ENCODE data around the gene SMPD4. TPM values are rescaled to one million over a fixed set of nuclear protein-coding genes. Genes with fewer than 3 reads are reported as not detected.
"Not testable (repeated sequence)": the region's sequence is repeated elsewhere in the genome, so short reads cannot be mapped to it uniquely, and the experiment has no call there.

Gene SMPD4
- total RNA-seq, 6 donors from 2014 or later = 33.3 to 109 (median 44.6) TPM

DNA sequence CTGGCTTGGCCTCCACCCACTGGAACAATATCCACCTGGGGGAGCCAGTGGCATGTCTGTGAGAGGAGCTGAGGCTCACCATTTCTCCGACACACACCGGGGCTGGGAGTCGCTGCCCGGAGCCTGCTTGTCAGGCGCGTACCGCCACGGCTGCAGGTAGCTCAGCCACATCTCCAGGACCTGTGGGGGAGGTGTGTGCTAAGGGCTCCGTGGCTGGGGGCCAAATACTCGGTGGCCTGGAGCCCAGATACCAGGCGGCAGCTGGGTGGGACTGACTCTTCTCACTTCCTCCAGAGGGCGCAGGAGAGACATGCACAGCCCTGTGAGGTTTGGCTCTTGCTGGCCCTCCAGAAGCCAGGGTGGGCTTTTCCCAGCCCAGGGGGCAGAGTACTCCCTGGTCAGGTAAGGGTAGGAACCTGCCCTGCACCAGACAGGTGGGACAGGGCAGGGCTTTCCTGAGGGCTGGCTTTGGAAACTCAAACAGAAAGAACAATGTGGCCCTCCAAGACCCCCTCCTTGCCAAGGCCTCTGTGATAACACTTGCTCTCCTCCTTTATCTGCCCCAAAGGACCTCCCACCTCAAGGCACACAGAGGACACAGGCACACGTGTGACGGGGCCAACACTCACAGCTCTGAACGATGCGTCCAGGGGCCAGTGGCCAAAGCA lies 25.3 kb downstream of the SMPD4 start:
- peaks cover 0 to 75% (median 45%) of the 10 kb centered on the region in 4 donors for H3K36me3 ChIP-seq
- H3K9me3 ChIP-seq, H3K27me3 ChIP-seq, H3K4me1 ChIP-seq, H3K4me3 ChIP-seq, H3K27ac ChIP-seq: not testable (repeated sequence)
- TF ChIP-seq, protein P1, sequence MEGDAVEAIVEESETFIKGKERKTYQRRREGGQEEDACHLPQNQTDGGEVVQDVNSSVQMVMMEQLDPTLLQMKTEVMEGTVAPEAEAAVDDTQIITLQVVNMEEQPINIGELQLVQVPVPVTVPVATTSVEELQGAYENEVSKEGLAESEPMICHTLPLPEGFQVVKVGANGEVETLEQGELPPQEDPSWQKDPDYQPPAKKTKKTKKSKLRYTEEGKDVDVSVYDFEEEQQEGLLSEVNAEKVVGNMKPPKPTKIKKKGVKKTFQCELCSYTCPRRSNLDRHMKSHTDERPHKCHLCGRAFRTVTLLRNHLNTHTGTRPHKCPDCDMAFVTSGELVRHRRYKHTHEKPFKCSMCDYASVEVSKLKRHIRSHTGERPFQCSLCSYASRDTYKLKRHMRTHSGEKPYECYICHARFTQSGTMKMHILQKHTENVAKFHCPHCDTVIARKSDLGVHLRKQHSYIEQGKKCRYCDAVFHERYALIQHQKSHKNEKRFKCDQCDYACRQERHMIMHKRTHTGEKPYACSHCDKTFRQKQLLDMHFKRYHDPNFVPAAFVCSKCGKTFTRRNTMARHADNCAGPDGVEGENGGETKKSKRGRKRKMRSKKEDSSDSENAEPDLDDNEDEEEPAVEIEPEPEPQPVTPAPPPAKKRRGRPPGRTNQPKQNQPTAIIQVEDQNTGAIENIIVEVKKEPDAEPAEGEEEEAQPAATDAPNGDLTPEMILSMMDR (IDR thresholded peaks at IDR 0.05) = peak in 5 of 6 experiments; percentile 18 to 59 (median 47)
- WGBS, 2 donors = 33 to 52% methylated on average over 1 to 7 of the region's 16 CpGs
- ATAC-seq (ENCODE audit: low FRiP score in 2 of 2) (peak; percentile 50 to 79), DNase-seq (peak; percentile 84 to 85)

DNA sequence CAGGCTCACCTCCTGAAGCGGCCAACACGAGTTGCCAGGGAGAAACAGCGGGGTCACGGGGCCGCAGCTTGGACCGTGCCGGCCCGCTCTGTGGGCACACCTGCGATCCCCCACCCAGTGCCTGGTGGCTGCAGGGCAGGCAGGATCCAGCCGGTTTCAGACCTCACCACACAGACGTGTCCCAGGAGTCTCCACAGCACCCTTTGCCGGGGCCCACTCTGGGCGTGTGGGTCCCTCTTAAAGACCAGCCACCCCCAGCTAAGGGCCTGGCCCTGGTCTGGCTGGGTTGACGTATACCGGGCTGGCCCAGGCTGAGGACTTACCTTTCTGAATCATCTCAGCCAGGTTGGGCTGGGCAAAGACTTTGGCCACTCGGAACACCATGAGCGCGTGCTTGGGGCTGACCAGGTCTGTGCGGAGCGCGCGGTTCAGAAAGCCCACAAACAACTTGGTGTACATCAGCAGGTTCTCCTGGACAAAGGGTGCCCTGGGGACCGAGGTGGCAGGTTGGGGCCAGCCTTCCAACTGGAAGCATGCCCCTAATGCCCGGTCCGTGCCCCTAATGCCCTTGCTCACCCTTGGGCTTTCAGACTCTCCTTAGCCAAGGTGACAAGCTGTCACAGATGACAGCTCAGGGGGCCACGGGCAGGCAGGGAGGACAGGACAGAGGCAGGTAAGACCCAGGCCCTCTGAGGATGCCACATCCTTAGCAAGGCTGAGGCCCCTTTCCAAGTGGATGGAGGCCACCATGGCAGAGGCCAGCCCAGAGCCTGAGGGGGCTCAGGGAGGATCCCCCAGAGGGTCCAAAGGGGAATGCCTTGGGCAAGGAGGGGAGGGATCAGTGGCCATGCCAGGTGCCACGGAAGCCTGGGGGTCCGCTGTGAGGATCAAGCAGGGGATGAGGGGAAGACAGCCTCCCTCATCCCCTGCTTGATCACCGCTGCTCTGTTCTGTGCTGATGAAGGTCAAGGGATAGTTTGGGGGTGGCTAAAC lies 26.3 kb downstream of the SMPD4 start:
- Histone ChIP-seq H3K9me3 (no peaks in the 10 kb centered on the region), H3K36me3 (peaks cover 0 to 72% (median 41%) of the 10 kb centered on the region in 4 donors), H3K27ac (no peak overlapping the region), H3K27me3 (no peaks in the 10 kb centered on the region), H3K4me1 (no peaks in the 10 kb centered on the region), H3K4me3 (no peak overlapping the region)
- 95 to 100% methylated on average over 9 to 28 of the region's 29 CpGs for WGBS, 2 donors
- ATAC-seq (ENCODE audit: low FRiP score in 2 of 2) = no peak
- TF ChIP-seq POLR2A (IDR thresholded peaks at IDR 0.05) = no peak
- TF ChIP-seq EP300 (IDR thresholded peaks at IDR 0.05) = no peak
- peak in 1 of 2 donors; percentile 78 for DNase-seq

DNA sequence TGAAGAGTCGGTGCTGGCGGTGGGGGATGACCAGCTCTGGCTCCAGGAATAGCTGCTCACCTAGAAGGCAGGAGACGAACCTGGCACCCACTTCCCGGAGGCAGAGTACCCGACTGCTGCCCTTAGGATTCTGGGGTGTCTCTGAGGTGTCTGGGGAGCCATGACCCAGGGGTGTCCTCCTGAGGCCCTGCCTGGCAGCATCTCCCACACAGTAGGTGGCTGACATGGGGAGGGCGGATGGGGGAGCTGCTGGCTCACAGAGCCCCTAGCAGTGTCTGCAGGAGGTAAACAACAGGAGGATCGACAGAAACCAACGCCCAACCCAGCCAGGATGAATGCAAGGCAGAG lies 27.0 kb downstream of the SMPD4 start:
- not testable (repeated sequence) for H3K4me3 ChIP-seq; H3K4me1 ChIP-seq; H3K27me3 ChIP-seq; ATAC-seq (ENCODE audit: low FRiP score in 2 of 2); H3K9me3 ChIP-seq; H3K27ac ChIP-seq
- H3K36me3 ChIP-seq = peaks cover 0 to 65% (median 38%) of the 10 kb centered on the region in 4 donors
- DNase-seq = peak in 1 of 2 donors; percentile 37
- WGBS, 2 donors = 89% methylated on average over 6 of the region's 8 CpGs; no CpG with 5 or more reads in 1 of the 2 donors

DNA sequence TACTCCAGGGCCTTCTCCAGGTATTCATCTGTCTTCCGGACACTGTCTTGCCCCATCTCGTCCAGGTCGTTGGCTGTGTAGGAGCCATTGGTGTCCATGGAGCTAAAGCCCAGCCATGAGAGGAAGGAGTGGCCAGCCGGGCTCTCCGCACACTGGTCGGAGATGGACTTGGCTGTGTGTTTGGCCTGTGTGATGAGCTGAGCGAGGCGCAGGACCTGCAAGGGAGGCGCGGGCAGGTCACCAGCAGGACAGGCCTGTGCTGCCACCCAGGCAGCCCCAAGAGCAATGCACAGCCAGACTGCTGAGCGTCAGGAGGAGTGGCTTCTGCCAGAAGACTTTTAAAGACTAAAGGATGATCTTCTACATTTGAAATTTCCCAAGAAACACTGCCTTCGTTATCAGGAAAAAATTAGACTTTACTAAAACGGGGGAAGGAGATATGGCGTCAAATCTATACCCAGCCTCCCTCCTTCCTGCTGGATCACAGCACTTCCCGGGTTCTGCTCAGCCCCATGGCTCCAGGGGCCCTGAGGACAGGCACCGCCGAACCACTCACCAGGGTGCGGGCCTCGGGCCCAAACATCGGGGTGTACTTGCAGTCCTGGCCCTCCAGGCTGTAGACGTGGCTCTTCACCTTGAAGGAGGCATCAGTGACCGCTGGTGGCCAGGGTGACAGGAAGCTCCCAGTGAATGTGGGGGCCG lies 27.5 kb downstream of the SMPD4 start:
- peak in 1 of 2 donors; percentile 64 for DNase-seq
- H3K4me1 ChIP-seq; H3K4me3 ChIP-seq; H3K27me3 ChIP-seq; H3K9me3 ChIP-seq; H3K27ac ChIP-seq; ATAC-seq (ENCODE audit: low FRiP score in 2 of 2): not testable (repeated sequence)
- peaks cover 0 to 60% (median 36%) of the 10 kb centered on the region in 4 donors for H3K36me3 ChIP-seq
- 95 to 97% methylated on average over 14 to 18 of the region's 23 CpGs for WGBS, 2 donors

DNA sequence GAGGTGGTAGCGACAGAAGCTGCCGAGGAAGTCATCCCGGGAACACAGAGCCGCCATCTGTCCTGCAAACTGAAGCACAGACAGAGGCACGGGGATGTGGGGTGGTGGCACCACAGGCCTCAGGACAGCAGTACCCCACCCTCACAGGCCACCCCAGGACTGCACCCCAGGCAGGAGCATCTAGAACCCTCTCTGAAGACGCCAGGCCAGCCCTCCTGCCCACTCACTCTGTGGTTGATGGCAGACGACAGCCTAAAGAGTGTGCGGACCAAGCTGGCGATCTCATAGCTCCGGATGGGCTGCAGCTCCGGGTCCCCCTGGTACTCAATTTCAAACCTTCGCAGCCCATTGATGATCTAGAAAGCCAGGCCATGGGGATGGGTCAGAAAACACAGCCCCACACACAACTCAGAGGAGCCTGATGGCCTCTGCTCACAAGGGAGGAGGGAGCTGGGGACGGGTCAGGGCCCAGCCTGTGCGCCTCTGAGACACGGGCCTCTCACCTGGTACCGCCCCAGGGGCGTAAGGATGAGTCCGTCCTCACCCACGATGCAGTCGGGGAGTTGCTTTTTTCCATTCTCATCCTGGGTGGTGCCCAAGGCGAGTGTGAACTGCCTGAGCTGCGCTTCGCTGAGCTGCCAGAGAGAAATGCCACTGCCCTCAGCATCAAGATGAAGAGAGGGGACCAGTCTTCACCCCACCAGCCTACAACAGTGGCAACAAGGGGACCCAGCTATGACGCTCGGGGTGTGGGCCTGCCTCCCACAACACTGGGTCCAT lies 28.4 kb downstream of the SMPD4 start:
- DNase-seq (peak in 1 of 2 donors; percentile 52), ATAC-seq (ENCODE audit: low FRiP score in 2 of 2) (no peak)
- H3K4me1 ChIP-seq = no peaks in the 10 kb centered on the region
- H3K27me3 ChIP-seq = no peaks in the 10 kb centered on the region
- peaks cover 0 to 52% (median 32%) of the 10 kb centered on the region in 4 donors for H3K36me3 ChIP-seq
- H3K27ac ChIP-seq = no peak overlapping the region
- WGBS, 2 donors = 98% methylated on average over 21 of the region's 25 CpGs; no CpG with 5 or more reads in 1 of the 2 donors
- no peak overlapping the region for H3K4me3 ChIP-seq
- TF ChIP-seq EP300 (IDR thresholded peaks at IDR 0.05) = no peak
- TF ChIP-seq, protein P1 (IDR thresholded peaks at IDR 0.05) = no peak
- TF ChIP-seq POLR2AphosphoS5 (IDR thresholded peaks at IDR 0.05) = no peak
- no peak for TF ChIP-seq POLR2A (IDR thresholded peaks at IDR 0.05)
- no peaks in the 10 kb centered on the region for H3K9me3 ChIP-seq

DNA sequence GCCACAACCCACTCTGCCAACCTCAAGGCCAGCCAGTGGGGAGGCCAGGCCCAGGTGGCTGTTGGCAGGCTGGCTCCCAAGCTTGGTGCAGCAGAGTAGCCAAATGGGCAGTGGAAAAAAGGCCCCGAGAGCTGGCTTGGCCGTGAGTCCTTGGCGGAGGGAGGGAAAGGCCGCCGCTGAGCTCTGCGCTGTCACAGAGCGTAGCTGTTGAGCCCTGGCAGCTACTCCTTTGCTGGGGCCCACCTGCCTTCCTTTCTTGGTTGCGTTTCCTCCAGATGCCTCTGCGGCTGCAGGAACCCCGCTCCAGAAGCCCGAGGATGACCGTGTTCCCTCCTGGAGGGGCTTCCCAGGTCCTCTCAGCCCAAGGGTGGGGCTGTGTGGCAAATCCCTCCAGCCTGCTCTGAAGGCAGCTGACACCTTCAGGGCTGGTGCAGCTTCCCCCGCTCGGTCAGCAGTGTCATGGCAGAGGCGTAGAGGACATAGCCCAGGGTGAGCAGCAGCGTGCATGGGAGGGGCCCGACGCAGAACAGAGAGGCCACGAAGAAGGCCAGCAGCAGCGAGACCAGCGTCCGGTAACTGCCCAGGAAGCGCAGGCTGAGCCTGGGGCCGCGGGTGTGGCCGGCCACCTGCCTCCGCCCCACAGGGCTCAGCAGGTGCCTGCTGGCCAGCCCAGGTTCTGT lies 29.1 kb downstream of the SMPD4 start:
- not testable (repeated sequence) for H3K4me1 ChIP-seq; H3K4me3 ChIP-seq; H3K9me3 ChIP-seq; ATAC-seq (ENCODE audit: low FRiP score in 2 of 2); H3K27ac ChIP-seq; H3K27me3 ChIP-seq
- WGBS, 2 donors = 97% methylated on average over 7 to 27 of the region's 27 CpGs
- peak in 1 of 2 donors; percentile 61 for DNase-seq
- peaks cover 0 to 45% (median 30%) of the 10 kb centered on the region in 4 donors for H3K36me3 ChIP-seq

DNA sequence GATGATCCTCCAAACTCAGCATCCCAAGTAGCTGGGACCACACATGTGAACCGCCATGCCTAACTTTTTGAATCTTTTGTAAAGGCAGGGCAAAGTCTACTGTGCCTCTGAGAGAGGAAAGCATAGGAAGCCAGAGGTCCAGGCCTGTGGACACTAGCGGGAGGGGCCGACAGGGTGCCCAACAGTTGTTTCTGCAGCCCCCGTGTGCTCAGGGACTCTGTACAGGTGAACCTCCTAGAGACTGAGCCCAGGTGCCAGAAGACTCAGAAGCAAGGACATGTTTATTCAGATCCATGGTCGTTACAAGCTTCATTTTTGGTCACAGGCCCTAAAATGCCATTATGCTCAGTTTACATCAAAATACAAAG lies 30.3 kb downstream of the SMPD4 start:
- ATAC-seq (ENCODE audit: low FRiP score in 2 of 2); DNase-seq; H3K4me1 ChIP-seq; H3K27ac ChIP-seq; H3K9me3 ChIP-seq; H3K4me3 ChIP-seq; H3K27me3 ChIP-seq: not testable (repeated sequence)
- peaks cover 0 to 44% (median 30%) of the 10 kb centered on the region in 4 donors for H3K36me3 ChIP-seq
- WGBS, 2 donors = 0 to 64% methylated on average over 1 to 5 of the region's 5 CpGs

Measured in upper lobe of left lung (tissue), 6 donors.